ENCODE data around the gene GALNT15.
A peak's percentile ranks its signal among the peaks of the same experiment; 100 is the strongest.

GALNT15 gene

GRCh38 chr3:16174389-16174788 lies at the start of gene GALNT15:
TSS of gene GALNT15 (plus strand) at chr3:16174680. CDS start at chr3:16175152, 472 bp downstream.
- DNase-seq: peak; percentile 85 to 93

- no peak for DNase-seq
Observed at GRCh38 chr3:16126634-16127033, 47.8 kb upstream of the GALNT15 start.

- DNase-seq: no peak
Observed at GRCh38 chr3:16127249-16127648, 47.2 kb upstream of the GALNT15 start.

- peak in 1 of 2 donors; percentile 19 for DNase-seq
Observed at GRCh38 chr3:16130066-16130465, 44.4 kb upstream of the GALNT15 start.

- DNase-seq: no peak
Observed at GRCh38 chr3:16132190-16132589, 42.3 kb upstream of the GALNT15 start.

GRCh38 chr3:16132928-16133327 lies 41.6 kb upstream of the GALNT15 start:
- peak in 1 of 2 donors; percentile 72 for DNase-seq

- DNase-seq: no peak
Observed at GRCh38 chr3:16134173-16134928, 40.1 kb upstream of the GALNT15 start.

- peak in 1 of 2 donors; percentile 24 for DNase-seq
Observed at GRCh38 chr3:16136055-16136454, 38.4 kb upstream of the GALNT15 start.

GRCh38 chr3:16137044-16137443 lies 37.4 kb upstream of the GALNT15 start:
- no peak for DNase-seq

GRCh38 chr3:16137977-16138376 lies 36.5 kb upstream of the GALNT15 start:
- no peak for DNase-seq

- DNase-seq: peak in 1 of 2 donors; percentile 53
Observed at GRCh38 chr3:16140116-16140893, 34.2 kb upstream of the GALNT15 start.

- no peak for DNase-seq
Observed at GRCh38 chr3:16140894-16141285, 33.6 kb upstream of the GALNT15 start.

GRCh38 chr3:16142350-16143025 lies 32.0 kb upstream of the GALNT15 start:
- DNase-seq: no peak

- no peak for DNase-seq
Observed at GRCh38 chr3:16143861-16144447, 30.5 kb upstream of the GALNT15 start.

- DNase-seq: no peak
Observed at GRCh38 chr3:16145176-16145575, 29.3 kb upstream of the GALNT15 start.

GRCh38 chr3:16146015-16146730 lies 28.3 kb upstream of the GALNT15 start:
- no peak for DNase-seq

- DNase-seq: no peak
Observed at GRCh38 chr3:16147220-16147994, 27.1 kb upstream of the GALNT15 start.

GRCh38 chr3:16148213-16148612 lies 26.3 kb upstream of the GALNT15 start:
- no peak for DNase-seq

- DNase-seq: no peak
Observed at GRCh38 chr3:16148783-16149182, 25.7 kb upstream of the GALNT15 start.

GRCh38 chr3:16150285-16150684 lies 24.2 kb upstream of the GALNT15 start:
- no peak for DNase-seq

- DNase-seq: peak in 1 of 2 donors; percentile 50
Observed at GRCh38 chr3:16151109-16151508, 23.4 kb upstream of the GALNT15 start.

GRCh38 chr3:16168211-16168610 lies 6.3 kb upstream of the GALNT15 start:
- DNase-seq: no peak
